Measurements from ENCODE around the gene CAPZB. TPM values are rescaled to one million over a fixed set of nuclear protein-coding genes. Genes with fewer than 3 reads are reported as not detected.

Gene CAPZB
- total RNA-seq, 1 donor from 2014 or later, result 198 TPM

DNA sequence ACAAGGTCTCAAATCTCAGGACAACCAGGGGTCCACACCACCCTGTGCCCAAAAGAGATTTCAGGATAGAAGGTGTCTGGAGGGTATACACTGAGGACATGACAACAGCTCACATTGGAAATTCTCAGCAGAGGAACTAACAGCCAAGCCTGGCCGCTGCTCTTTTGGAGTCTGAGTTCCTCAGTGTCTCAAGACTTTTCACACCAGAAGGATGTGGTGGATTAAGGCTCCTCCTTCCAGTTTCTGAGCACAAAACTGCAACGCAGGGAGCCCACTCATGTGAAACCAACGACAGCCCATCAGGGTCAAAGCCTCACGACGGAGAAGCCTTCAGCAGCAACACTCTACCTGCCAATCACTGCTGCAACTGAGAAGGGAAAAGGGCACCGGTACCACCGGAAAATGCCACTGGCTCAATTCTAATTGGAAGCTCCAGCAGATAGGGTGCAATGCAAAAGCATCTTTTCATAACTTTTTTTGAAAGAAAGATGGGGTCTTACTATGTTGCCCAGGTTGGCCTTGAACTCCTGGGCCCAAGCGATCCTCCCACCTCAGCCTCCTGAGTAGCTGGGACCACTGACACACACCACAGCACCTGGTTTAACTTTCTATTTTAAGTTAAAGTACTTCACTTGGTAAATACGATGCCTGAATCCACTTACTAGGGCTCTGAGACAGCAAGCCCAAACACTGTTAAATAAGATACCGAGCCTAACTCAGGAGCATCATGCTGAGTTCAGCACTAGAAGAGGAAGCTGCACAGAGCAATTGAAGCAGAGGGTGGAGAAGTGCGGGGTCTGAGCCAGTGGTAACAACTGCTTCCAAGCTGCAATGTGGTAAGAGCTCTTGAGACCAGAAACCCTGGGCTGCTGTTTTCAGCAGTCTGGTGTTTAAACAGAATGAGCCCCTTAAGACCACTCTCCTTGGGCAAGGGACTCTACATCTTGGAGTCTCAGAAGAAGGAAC is 7.8 kb downstream of the CAPZB start:
- intact Hi-C loops (cut with DNase I), result no loop called here
- no peak for DNase-seq (ENCODE audit: low spot score)
- peak; percentile 64 for ATAC-seq

DNA sequence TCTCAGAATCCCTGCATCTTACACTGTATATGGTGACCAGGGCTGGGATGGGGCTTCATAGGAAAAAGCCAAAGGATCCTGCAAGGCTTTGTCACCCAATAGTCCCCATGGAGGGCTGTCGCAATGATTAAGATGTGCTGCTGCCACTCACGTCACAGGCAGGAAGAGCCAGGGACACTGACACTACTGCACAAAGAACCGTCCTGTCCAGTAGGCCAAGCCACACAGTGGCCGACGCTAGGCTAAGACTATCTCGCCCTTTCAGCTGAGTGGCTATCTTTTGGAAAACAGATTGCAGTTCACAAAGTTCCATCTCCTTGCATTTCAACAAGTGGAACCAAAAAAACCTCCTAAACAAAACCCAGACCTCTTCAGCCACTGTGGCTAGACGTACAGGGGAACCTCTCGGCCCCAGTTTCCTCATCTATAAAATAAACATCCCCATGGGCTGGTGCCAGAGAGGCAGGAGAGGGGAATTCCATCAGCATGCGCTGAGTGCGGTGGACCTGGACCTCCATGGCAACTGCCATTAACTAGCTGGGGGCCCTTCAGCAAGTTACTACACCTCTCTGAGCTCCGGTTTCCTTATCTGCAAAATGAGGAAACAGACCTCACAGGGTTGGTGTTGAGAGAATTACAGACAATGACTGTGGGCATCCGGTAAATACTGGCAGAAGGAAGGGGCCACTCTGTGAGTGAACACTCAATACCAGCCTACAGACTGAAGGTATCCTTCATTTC is 8.7 kb downstream of the CAPZB start:
- peak; percentile 18 for ATAC-seq
- intact Hi-C loops (cut with DNase I), result no loop called here
- no peak for DNase-seq (ENCODE audit: low spot score)

DNA sequence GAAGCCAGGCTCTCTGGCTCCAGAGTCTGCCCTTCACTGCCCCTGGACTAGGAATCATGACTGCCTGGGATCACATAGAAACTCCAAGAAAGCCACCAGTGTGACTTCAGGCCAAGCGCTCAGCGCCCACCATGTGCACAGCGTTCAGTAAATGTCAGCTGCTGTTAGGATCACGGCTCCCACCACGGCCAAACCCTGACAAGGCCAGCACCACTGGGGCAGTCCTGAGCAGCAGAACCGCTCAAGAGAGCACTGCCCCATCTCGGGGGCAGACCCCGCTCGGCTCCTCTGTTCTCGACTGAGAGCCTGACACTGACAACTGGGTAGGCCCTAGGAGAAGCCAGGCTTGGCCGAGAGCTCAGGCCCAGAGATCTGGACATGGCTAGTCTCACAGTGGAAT is 10.0 kb downstream of the CAPZB start:
- intact Hi-C loops (cut with DNase I), result no loop called here
- no peak for DNase-seq (ENCODE audit: low spot score)
- ATAC-seq, result no peak

DNA sequence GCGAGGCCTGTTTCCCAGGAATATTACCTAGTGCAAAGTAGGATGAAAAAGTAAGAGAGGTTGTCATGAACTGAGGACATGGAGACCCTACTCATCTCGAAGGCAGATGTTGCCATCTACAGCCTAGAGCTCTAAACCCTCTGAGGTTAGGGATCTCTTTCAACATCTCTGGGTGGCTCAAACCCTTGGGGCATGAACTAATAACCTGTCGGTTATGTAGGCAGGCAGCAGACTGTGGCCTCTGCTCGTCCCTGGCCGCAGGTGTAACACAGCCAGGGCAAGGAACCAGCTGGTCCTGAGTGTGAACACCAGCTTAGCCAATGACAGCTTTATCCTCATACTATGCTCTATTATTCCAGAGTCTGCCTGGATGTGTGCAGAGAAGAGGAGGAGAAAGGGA is 13.2 kb downstream of the CAPZB start:
- intact Hi-C loops (cut with DNase I), result no loop called here
- DNase-seq (ENCODE audit: low spot score) (no peak), ATAC-seq (no peak)

DNA sequence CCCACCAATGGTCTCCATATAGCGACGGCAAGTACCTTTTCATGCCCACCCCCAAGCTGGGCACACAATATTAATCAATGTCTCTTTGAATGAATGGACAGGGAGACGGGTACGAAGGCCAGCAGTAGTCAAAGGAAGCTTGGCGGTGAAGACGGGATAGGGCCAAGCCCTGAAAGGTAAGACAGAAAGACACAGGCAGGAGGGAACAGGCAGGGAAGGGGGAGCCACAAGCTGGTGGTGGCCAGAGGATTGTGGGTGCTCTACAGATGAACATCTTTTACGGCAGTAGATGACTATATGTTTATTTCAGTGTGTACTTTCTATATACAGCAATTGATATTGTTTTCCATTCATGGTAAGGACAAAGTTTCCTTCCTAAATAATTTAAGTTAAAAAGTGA is 16.3 kb downstream of the CAPZB start:
- intact Hi-C loops (cut with DNase I), result no loop called here
- ATAC-seq, result no peak
- DNase-seq (ENCODE audit: low spot score), result no peak

DNA sequence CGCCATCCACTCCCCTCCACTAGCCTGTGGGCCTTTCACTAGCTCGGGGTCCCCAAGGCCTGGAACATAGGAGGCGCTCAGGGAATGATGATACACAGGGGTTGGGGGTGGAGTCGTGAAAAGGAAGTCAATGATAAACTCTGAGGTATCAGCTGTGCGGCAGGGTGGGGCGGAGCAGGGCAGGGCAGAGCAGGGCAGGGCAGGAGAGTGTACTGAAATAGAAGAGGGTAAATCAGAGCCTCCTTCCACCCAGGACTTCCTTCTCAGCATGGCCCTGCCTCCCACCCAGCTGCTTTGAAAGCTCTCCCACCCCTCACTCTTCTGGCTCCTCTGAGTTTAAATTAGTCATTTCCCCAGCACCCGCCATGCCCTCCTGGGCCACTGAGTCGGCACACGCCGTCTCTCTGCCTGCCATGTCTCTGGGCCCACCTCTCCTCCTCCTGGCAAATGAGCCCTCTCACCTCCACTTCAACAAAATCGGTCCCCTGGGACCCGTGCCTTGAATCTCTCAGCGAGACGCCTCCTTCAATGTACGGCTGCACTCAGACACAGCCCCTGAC is 16.9 kb downstream of the CAPZB start:
- intact Hi-C loops (cut with DNase I), result no loop called here
- ATAC-seq (peak; percentile 75), DNase-seq (ENCODE audit: low spot score) (no peak)

DNA sequence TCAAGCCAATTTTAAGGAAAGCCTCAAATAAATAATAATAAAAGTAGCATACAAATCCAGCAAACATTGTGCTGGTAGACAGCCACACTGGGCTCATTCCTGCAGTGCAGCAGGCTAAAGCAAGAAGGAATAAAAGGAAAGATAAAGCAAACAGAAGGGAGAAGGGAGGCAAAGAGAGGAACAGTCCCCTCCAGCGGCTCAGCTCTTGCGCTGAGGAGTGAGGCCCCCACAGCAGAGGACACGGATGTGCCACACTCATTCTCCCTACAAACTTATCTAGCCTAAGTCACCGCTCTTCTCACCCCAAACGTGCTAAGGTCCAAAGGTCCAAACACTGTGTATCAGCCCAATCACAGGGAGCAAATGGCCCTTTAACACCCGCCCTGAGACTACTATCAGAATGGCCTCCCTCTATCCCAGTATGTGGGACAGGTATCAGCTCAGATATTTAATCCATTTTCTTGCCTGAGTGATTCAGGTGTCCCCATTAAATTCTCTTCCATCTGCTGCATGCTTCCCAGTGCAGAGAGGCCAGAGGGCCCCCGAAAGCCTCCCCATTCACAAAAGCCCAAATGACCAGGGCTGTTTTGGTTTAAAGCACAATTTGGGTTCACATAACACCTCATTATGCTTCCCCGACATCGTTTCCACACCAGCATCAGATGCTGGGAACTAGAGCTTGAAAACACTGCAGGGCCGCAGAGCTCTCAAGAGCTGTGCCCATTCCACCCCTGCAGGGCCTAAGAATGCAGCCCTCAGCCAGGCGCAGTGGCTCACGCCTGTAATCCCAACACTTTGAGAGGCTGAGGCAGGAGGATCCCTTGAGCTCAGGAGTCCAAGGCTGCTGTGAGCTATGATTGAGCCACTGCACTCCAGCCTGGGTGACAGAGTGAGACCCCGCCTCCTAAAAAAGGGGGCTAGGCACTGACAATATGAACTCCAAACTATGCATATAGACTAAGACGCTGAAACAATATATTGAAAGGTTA is 17.8 kb downstream of the CAPZB start:
- intact Hi-C loops (cut with DNase I), result no loop called here
- no peak for DNase-seq (ENCODE audit: low spot score)
- ATAC-seq, result no peak

DNA sequence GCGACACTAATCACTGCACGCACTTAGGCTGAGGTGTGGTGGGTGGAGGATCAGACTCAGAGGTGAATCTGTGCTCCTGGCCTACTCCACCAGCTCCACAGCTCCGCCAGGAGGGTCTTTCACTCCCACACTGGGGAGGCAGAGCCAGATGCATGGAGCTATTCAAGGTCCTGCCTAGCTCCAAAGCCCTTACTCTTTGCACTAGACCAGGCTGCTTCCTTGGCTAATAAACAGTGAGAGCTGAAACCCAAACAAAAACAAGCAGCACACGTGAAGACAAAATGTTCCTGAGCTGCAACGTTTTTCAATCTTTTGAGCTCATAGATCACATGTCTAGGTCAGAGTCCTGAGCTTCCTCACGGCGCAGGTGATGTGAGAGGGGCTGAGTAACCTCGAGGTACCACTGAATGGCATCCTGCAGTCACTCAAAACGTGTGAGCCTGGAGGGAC is 19.2 kb downstream of the CAPZB start:
- no peak for DNase-seq (ENCODE audit: low spot score)
- ATAC-seq, result peak; percentile 48
- intact Hi-C loops (cut with DNase I), result no loop called here

DNA sequence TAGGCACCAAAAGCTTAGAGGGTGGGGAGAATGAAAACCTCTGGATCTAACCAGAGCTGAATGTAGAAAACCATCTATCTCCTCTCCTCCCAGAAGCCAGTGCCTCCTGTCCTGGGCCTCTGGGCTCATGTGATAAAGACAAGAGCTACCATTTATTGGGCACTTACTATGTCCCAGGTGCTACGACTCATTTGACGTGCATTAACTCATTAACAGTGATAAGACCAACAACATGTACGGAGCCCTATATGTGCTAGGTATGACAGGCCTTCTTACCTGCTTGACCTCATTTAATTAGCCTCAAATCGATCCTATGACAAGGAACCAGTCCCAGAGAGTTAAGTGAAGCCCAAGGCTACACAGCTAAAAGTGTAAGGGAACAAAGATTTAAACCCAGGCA is 19.7 kb downstream of the CAPZB start:
- intact Hi-C loops (cut with DNase I), result no loop called here
- ATAC-seq (no peak), DNase-seq (ENCODE audit: low spot score) (no peak)

DNA sequence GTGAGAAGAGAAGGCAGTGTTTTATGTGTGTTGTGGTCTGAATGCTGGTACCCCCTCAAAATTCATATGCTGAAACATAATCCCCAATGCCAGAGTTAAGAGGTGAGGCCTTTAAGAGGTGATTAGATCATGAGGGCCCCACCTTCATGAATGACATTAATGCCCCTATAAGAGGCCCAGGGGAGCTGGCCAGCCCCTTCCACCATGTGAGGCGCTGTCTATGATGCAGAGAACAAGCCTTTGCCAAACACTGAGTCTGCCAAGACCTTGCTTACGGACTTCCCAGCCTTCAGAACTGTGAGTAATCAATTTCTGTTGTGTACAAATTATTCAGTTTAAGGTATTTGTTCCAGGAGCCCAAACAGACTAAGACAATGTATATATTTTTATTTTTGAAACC is 20.2 kb downstream of the CAPZB start:
- DNase-seq (ENCODE audit: low spot score) (no peak), ATAC-seq (no peak)
- intact Hi-C loops (cut with DNase I), result no loop called here

DNA sequence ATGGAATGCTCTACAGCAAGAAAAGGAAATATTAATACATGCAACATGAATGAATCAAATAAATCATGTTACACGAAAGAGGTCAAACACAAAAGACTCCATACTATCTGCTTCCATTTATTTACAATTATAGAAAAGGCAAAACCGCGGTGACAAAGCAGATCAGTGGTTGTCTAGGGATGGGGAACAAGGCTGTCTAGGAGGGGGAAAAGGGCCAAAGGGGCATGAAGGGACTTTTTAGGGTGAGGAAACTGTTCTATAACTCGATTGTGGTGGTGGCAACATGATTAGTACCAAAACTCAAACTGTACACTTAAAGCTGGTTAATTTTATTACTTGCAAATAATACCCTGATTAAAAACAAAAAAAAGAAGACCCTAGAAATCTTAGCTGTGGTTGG is 20.6 kb downstream of the CAPZB start:
- no peak for ATAC-seq
- no peak for DNase-seq (ENCODE audit: low spot score)
- intact Hi-C loops (cut with DNase I), result no loop called here

DNA sequence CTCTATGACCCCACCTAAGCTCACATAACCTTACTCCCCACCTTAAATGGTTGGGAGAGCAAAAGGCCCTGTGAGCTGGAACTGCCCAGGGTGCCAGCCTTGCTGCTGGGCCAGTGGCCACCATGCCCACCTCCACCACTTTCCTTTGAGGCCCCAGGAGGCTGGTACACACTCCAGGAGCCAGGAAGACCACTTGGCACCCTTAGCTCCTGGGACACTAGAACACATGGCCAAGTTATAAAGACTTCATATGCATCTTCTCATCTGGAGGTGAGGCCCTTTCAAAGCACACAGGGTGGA is 21.9 kb downstream of the CAPZB start:
- ATAC-seq (peak; percentile 7), DNase-seq (ENCODE audit: low spot score) (no peak)
- intact Hi-C loops (cut with DNase I), result no loop called here

DNA sequence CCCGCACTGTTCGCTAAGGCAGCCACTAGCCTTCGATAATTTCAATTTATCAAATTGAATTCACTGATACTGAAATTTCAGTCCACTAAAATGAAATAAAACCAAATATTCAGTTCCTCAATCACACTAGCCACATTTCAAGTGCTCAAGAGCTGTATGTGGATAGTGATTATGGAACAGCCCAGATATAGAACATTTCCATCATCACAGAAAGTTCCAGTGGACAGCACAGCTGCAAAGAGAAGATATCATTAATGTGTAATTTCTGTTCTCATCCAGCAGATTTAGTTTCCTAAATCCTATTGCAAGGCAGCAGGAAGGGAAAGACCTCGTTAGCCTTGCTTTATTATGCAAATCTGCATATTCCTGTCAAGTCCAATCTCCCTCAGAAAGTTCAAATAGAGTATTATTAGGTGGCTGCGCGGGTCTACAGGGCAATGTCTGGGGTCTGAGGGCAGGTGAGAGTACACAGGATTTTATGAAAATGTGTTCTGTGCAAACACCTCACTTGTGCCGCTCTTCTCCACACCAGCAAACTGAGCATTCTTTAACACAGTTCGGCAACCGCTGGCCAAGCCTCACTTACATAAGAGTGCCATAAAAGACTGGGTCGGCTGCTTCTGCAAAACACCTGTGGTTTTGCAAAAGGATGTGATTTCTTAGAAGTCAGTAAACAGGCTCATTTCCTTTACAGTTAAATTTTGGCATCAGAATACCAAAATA is 22.4 kb downstream of the CAPZB start:
- ATAC-seq (peak; percentile 55), DNase-seq (ENCODE audit: low spot score) (no peak)
- intact Hi-C loops (cut with DNase I), result no loop called here

DNA sequence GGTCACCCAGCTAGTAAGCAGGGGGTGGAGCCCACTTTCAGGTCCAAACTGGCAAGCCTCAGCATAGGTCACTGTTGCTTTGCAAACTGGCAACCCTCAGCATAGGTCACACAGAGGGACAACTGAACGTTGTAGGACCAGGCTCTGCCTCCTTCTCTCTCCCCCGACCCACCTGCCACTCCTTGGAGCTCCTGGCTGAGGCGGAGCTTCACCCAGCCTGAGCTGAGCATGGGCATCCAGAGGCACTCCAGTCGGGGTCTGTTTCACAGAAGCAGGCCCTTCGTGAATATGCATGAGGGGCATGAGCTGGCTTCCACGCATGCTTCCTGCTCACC is 24.2 kb downstream of the CAPZB start:
- intact Hi-C loops (cut with DNase I), result no loop called here
- ATAC-seq (no peak), DNase-seq (ENCODE audit: low spot score) (no peak)

DNA sequence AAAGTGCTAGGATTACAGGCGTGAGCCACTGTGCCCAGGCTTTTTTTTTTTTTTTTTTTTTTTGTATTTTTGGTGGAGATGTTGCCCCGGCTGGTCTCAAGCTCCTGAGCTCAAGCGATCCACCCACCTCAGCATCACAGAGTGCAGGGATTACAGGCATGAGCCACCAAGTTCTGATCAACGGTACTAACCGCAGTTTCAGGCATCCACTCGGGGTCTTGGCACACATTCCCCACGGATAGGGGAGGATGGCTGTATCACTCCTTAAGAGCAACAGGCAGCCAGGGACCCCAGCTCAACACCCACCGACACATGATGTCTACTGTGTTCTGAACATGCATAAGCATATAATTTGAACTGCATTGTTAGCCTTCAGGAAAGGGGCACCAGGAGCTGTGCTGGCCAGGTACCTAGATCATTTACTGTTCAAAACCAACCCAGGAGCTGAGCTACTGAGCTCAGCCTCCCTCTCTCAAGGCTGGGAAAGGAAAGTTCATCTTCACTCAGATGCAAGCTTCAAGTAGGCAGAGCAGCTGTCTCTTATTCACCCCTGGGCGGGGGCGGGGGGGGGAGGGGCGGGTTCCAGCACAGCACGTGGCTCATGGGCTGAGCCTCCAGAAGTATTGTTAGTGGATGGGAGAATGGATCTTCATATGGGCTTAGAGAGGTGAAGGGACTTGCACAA is 24.7 kb downstream of the CAPZB start:
- DNase-seq (ENCODE audit: low spot score) (no peak), ATAC-seq (no peak)
- intact Hi-C loops (cut with DNase I), result no loop called here

DNA sequence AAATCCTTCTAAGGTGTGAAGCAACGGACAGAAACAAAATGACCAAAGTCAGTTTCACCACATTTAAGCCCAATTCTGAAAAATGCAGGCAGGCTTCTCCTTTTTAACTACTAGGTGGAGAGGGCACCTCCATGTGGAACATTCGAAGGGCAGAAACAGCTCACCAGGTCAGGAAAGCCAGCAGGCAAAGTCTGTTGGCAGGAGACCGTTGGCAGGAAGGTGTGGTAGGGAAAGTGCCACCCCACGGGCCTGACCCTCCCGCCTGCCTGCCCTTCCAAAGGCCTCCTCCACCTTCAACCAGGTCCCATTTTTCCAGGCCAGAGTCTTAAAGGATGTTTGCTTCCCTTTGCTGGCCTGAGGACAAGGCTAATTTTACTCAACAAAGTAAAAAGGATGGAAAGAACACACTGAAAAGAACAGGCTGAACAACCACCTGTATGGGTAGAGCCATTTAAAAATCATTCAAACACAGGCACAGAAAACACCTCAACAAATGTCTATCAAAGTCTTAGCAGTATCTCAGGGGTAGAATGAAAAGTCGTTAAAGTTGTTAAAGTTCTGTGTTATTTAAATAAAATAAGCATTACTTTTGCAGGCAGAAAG is 26.4 kb downstream of the CAPZB start:
- DNase-seq (ENCODE audit: low spot score), result no peak
- intact Hi-C loops (cut with DNase I), result no loop called here
- no peak for ATAC-seq

DNA sequence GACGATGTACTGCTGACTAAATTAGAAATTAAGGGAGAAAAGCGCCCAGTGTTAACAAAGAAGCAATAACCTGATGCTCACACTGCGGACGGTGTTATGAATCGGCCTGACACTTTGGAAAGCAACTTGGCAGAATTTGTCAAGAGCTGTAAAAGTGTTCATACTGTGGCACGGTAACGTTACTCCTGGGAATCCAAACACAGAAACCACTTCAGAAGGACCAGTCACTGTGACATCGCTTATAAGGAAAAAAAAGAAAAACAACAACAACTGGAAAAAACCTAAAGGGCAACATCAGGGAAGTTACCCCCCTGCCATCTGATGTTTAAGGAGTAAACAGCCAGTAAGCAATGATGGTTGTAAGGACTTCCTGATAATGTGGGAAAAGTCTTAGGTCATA is 27.7 kb downstream of the CAPZB start:
- DNase-seq (ENCODE audit: low spot score) (no peak), ATAC-seq (no peak)
- intact Hi-C loops (cut with DNase I), result no loop called here

All from sciatic nerve (tissue), 2 donors.